Prostate gland (tissue), 2 donors: ENCODE data around the gene TRPV4. TPM values are rescaled to one million over a fixed set of nuclear protein-coding genes. Genes with fewer than 3 reads are reported as not detected.

Source experiments
- DNase-seq: peaks from one replicate; pipeline ENCODE4 v3.0.0-alpha.2; 2019; ENCODE audit warnings: low spot score
- H3K27ac ChIP-seq, 2 donors: fragments of 200-600 bp; sonication (generic); 2 replicates each; pipeline ENCODE4 v1.5.1; 2017 to 2019
- H3K27me3 ChIP-seq: fragments of 200-600 bp; sonication (generic); replicated peaks from 2 replicates; pipeline ENCODE4 v1.5.1; 2019; ENCODE audit not compliant: insufficient read depth
- H3K36me3 ChIP-seq, 2 donors: fragments of 200-600 bp; sonication (generic); 1 replicate in 1 of 2; 2 replicates in 1 of 2; pipeline versions ENCODE4 v1.5.1 to v1.8.1; 2017 to 2019
- H3K4me1 ChIP-seq: fragments of 200-600 bp; sonication (generic); replicated peaks from 2 replicates; pipeline ENCODE4 v1.5.1; 2019
- H3K4me3 ChIP-seq, 2 donors: fragments of 200-600 bp; sonication (generic); 2 replicates each; pipeline ENCODE4 v1.5.1; 2017 to 2019
- H3K9me3 ChIP-seq: fragments of 200-600 bp; sonication (generic); 2 replicates; pipeline ENCODE4 v1.5.1; 2017
- POLR2A ChIP-seq: fragments of 450-650 bp; IDR thresholded peaks from one replicate; pipeline ENCODE4 v1.6.1; 2016; ENCODE audit warnings: antibody characterized with exemption, mild to moderate bottlenecking
- POLR2AphosphoS5 ChIP-seq: sonication (generic); formaldehyde crosslinking; IDR thresholded peaks from one replicate; pipeline ENCODE4 v1.6.1; 2017; ENCODE audit warnings: antibody characterized with exemption
- WGBS: methylation state at CpG from one replicate; pipeline ENCODE4 v1.1.5; 2018; 5-methylcytosine and 5-hydroxymethylcytosine counted together
- intact Hi-C: fragments of 100-400 bp; cut with DNase I; formaldehyde crosslinking; loops from one replicate; pipeline ENCODE4 v1.14.2; 2022
- total RNA-seq, 2 donors: library from RNA; depleted of rRNA; stranded (reverse); fragments of >200 nt; gene quantifications; one replicate each; pipeline ENCODE4 v1.1.0, GENCODE V29; 2016
- TF ChIP-seq, protein P1 (sequence below), 4 experiments: fragments of 200-600 bp in 2 of 4; fragments of 450-650 bp in 2 of 4; sonication (generic) in 2 of 4; IDR thresholded peaks; 1 replicate in 3 of 4; 2 replicates in 1 of 4; pipeline ENCODE4 v1.5.1; 2016 to 2019; ENCODE audit warnings: antibody characterized with exemption in 4 of 4, mild to moderate bottlenecking in 2 of 4, moderate library complexity in 2 of 4

The TRPV4 gene
- total RNA-seq, 2 donors from 2014 or later = 4.6 to 8.0 TPM

DNA sequence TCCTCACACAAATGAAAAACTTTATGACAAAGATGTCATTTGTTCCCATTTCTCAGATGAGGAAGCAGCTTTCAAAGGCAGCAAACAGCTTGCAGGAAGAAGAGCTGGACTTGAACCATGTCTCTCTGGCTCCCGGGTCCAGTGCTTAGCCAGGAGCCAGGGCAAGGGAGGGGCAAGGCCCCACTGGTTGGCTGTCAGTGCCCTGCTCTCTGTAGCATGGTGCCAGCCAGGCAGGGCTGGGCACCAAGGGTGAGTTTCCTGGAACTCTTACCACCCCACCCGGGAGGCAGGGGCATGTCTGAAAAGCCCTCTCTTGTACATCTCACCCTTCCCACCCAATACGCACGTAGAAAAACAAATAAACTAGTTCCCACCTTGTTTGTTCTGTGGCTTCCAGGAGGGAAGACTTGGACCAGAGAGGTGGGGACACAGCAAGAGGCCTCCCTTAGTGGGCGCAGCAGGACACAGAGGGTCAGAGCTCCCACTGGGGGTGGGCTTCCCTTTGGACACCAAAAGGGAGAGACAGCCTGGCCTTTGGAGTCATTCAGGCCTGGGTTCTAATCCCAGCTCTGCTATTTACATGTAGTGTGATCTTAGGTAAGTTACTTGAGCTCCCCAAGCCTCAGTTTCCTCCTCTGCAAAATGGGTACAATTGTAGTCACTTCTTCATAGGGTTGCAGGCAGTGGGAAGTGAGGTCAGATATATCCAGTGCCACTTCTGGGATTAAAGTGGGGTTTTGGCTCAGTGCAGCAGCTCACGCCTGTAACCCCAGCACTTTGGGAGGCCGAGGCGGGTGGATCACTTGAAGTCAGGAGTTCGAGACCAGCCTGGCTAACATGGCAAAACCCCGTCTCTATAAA is 17.2 kb downstream of the TRPV4 start:
- Histone ChIP-seq H3K9me3 (no peaks in the 10 kb centered on the region), H3K27me3 (no peaks in the 10 kb centered on the region), H3K36me3 (no peaks in the 10 kb centered on the region), H3K27ac (peak overlapping the region in 1 of 2 donors; percentile 44), H3K4me3 (no peak overlapping the region), H3K4me1 (no peaks in the 10 kb centered on the region)
- TF ChIP-seq POLR2AphosphoS5 (peak; percentile 66), POLR2A (no peak)
- TF ChIP-seq, protein P1, sequence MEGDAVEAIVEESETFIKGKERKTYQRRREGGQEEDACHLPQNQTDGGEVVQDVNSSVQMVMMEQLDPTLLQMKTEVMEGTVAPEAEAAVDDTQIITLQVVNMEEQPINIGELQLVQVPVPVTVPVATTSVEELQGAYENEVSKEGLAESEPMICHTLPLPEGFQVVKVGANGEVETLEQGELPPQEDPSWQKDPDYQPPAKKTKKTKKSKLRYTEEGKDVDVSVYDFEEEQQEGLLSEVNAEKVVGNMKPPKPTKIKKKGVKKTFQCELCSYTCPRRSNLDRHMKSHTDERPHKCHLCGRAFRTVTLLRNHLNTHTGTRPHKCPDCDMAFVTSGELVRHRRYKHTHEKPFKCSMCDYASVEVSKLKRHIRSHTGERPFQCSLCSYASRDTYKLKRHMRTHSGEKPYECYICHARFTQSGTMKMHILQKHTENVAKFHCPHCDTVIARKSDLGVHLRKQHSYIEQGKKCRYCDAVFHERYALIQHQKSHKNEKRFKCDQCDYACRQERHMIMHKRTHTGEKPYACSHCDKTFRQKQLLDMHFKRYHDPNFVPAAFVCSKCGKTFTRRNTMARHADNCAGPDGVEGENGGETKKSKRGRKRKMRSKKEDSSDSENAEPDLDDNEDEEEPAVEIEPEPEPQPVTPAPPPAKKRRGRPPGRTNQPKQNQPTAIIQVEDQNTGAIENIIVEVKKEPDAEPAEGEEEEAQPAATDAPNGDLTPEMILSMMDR (IDR thresholded peaks at IDR 0.05) = no peak
- DNase-seq = peak; percentile 39
- intact Hi-C loops = no loop called here
- WGBS = 71% methylated on average over 9 of the region's 10 CpGs

DNA sequence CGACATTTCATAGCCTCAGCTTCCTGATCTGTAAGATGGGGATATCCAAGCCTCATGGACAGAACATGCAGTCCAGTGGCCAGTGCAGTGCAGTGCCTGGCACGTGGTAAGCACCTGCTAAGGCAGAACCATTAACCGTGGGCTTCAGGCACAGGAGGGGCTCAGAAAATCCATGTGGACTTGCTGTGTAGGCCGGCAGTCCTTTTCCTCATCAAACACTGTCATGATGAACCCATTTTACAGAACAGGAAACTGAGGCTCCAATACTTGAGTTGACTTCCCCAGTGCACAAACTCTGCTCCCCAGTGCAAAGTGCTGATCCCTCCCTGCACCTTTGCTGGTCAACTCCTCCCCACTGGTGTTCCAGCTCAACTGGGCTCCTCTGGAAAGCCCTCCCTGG is 18.0 kb downstream of the TRPV4 start:
- DNase-seq = no peak
- TF ChIP-seq POLR2A (no peak), POLR2AphosphoS5 (no peak)
- TF ChIP-seq, protein P1 (IDR thresholded peaks at IDR 0.05) = no peak
- WGBS = 86% methylated on average over 4 of the region's 4 CpGs
- H3K27ac ChIP-seq = no peak overlapping the region
- no peaks in the 10 kb centered on the region for H3K4me1 ChIP-seq
- H3K4me3 ChIP-seq = no peak overlapping the region
- H3K27me3 ChIP-seq = no peaks in the 10 kb centered on the region
- no peaks in the 10 kb centered on the region for H3K36me3 ChIP-seq
- H3K9me3 ChIP-seq = no peaks in the 10 kb centered on the region
- intact Hi-C loops = no loop called here

DNA sequence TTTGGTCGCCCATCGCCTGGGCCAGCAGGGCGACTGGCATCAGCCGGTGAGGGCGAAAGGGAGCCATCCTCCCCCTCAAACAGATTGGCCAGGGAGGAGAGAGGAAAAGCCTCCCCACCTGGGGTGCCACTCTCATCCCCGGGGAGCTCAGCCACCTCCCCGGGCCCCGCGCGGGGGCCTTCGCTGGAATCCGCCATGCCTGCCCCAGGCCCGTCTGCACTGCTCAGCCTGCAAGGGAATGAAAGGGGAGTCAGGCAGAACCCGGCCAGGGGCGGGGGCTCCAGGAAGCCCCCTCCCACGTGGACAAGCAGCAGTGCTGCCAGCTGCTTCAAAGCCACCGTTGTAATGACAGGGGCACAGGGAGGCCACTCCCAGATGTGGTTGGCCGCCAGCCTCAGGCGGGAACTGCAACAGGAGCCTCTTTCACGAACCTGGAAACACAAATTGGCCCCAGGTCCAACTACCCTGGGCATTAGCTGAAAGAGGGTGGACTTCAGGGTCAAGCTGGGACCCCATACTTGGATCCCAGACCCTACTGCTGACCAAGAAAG is 18.5 kb downstream of the TRPV4 start:
- H3K4me3 ChIP-seq = no peak overlapping the region
- no peaks in the 10 kb centered on the region for H3K27me3 ChIP-seq
- no peak for TF ChIP-seq POLR2A
- TF ChIP-seq POLR2AphosphoS5 = no peak
- TF ChIP-seq, protein P1 (IDR thresholded peaks at IDR 0.05) = no peak
- no peaks in the 10 kb centered on the region for H3K36me3 ChIP-seq
- no peak for DNase-seq
- H3K9me3 ChIP-seq = no peaks in the 10 kb centered on the region
- intact Hi-C loops = no loop called here
- WGBS = 71% methylated on average over 17 of the region's 20 CpGs
- no peaks in the 10 kb centered on the region for H3K4me1 ChIP-seq
- no peak overlapping the region for H3K27ac ChIP-seq

GRCh38 chr12:109813810-109814416 is 19.3 kb downstream of the TRPV4 start:
- Histone ChIP-seq H3K4me3 (no peak overlapping the region), H3K9me3 (no peaks in the 10 kb centered on the region), H3K27me3 (no peaks in the 10 kb centered on the region), H3K36me3 (no peaks in the 10 kb centered on the region), H3K4me1 (no peaks in the 10 kb centered on the region), H3K27ac (no peak overlapping the region)
- DNase-seq = no peak
- WGBS = 95% methylated on average over 6 of the region's 6 CpGs
- TF ChIP-seq, protein P1 (IDR thresholded peaks at IDR 0.05) = no peak
- no peak for TF ChIP-seq POLR2AphosphoS5
- TF ChIP-seq POLR2A = no peak
- intact Hi-C loops = no loop called here
